SIG-M5 treated with dmso at 0.1 percent for 504 hours (cell line): Measurements from ENCODE around the gene CERT1.

Experiments
- DNase-seq: peaks from one replicate; lab custom pipeline; 2025; ENCODE audit not compliant: unreplicated experiment; lab: John Stamatoyannopoulos, UW

Gene CERT1

GRCh38 chr5:75475364-75475763, 36.1 kb downstream of the CERT1 start:
- DNase-seq, result no peak

- no peak for DNase-seq
Measured at GRCh38 chr5:75473463-75473862, 38.0 kb downstream of the CERT1 start.

GRCh38 chr5:75472973-75473372, 38.5 kb downstream of the CERT1 start:
- no peak for DNase-seq

- no peak for DNase-seq
Measured at GRCh38 chr5:75471193-75471592, 40.2 kb downstream of the CERT1 start.

- DNase-seq, result no peak
Measured at GRCh38 chr5:75469017-75469416, 42.4 kb downstream of the CERT1 start.

- DNase-seq, result no peak
Measured at GRCh38 chr5:75468593-75468992, 42.8 kb downstream of the CERT1 start.

GRCh38 chr5:75466006-75466716, 45.3 kb downstream of the CERT1 start:
- no peak for DNase-seq

GRCh38 chr5:75465480-75465879, 45.9 kb downstream of the CERT1 start:
- no peak for DNase-seq

GRCh38 chr5:75463726-75464125, 47.7 kb downstream of the CERT1 start:
- no peak for DNase-seq

GRCh38 chr5:75461679-75462078, 49.8 kb downstream of the CERT1 start:
- peak; percentile 34 for DNase-seq

GRCh38 chr5:75460942-75461610, 50.4 kb downstream of the CERT1 start:
- DNase-seq, result no peak

- DNase-seq, result no peak
Measured at GRCh38 chr5:75460532-75460931, 50.9 kb downstream of the CERT1 start.

GRCh38 chr5:75457691-75458090, 53.7 kb downstream of the CERT1 start:
- peak; percentile 52 for DNase-seq

- DNase-seq, result no peak
Measured at GRCh38 chr5:75457161-75457560, 54.3 kb downstream of the CERT1 start.

GRCh38 chr5:75450069-75450468, 61.4 kb downstream of the CERT1 start:
- no peak for DNase-seq

- no peak for DNase-seq
Measured at GRCh38 chr5:75446068-75446467, 65.4 kb downstream of the CERT1 start.

GRCh38 chr5:75441560-75441959, 69.9 kb downstream of the CERT1 start:
- no peak for DNase-seq

- DNase-seq, result no peak
Measured at GRCh38 chr5:75439276-75439675, 72.2 kb downstream of the CERT1 start.

GRCh38 chr5:75438722-75439121, 72.7 kb downstream of the CERT1 start:
- DNase-seq, result no peak

GRCh38 chr5:75435096-75435495, 76.3 kb downstream of the CERT1 start:
- no peak for DNase-seq

GRCh38 chr5:75433814-75434506, 77.5 kb downstream of the CERT1 start:
- no peak for DNase-seq

- no peak for DNase-seq
Measured at GRCh38 chr5:75414241-75414640, 97.2 kb downstream of the CERT1 start.
